CD4-positive, alpha-beta T cell treated with Interferon gamma for 1 hour (primary cell): ENCODE data around the gene CNTD1.
"Not testable (repeated sequence)": the region's sequence is repeated elsewhere in the genome, so short reads cannot be mapped to it uniquely, and the experiment has no call there.

ENCODE experiments used
- DNase-seq: peaks from one replicate; pipeline ENCODE4 v3.0.0-alpha.2; 2020

The CNTD1 gene

GRCh38 chr17:42848093-42848492, 49.4 kb downstream of the CNTD1 start:
- DNase-seq = no peak

GRCh38 chr17:42849031-42849430, 50.4 kb downstream of the CNTD1 start:
- no peak for DNase-seq

- no peak for DNase-seq
Observed at GRCh38 chr17:42849451-42850181, 51.0 kb downstream of the CNTD1 start.

- DNase-seq = no peak
Observed at GRCh38 chr17:42850954-42851353, 52.3 kb downstream of the CNTD1 start, which contains the start of gene AOC3. Gene AOC3 (plus strand): TSS chr17:42851199. CDS start chr17:42851344, 145 bp downstream.

GRCh38 chr17:42851371-42852240, 52.9 kb downstream of the CNTD1 start:
- not testable (repeated sequence) for DNase-seq

- DNase-seq = no peak
Observed at GRCh38 chr17:42852351-42852750, 53.7 kb downstream of the CNTD1 start.

GRCh38 chr17:42853004-42853403, 54.3 kb downstream of the CNTD1 start:
- no peak for DNase-seq

- no peak for DNase-seq
Observed at GRCh38 chr17:42853597-42853967, 54.9 kb downstream of the CNTD1 start.

- DNase-seq = no peak
Observed at GRCh38 chr17:42853968-42854790, 55.5 kb downstream of the CNTD1 start.

GRCh38 chr17:42855048-42855596, 56.5 kb downstream of the CNTD1 start:
- DNase-seq = no peak

GRCh38 chr17:42856093-42856492, 57.4 kb downstream of the CNTD1 start:
- not testable (repeated sequence) for DNase-seq

GRCh38 chr17:42856516-42856915, 57.9 kb downstream of the CNTD1 start:
- not testable (repeated sequence) for DNase-seq

- no peak for DNase-seq
Observed at GRCh38 chr17:42857389-42857788, 58.7 kb downstream of the CNTD1 start.
